GM21381 (cell line): ENCODE data around the gene SPINDOC.

Source experiments
- ATAC-seq: cut with Tn5 transposase; IDR thresholded peaks from one replicate; pipeline ENCODE4 v1.9.1; 2021; ENCODE audit warnings: mild to moderate bottlenecking, moderate library complexity; ENCODE audit not compliant: unreplicated experiment

The SPINDOC gene

DNA sequence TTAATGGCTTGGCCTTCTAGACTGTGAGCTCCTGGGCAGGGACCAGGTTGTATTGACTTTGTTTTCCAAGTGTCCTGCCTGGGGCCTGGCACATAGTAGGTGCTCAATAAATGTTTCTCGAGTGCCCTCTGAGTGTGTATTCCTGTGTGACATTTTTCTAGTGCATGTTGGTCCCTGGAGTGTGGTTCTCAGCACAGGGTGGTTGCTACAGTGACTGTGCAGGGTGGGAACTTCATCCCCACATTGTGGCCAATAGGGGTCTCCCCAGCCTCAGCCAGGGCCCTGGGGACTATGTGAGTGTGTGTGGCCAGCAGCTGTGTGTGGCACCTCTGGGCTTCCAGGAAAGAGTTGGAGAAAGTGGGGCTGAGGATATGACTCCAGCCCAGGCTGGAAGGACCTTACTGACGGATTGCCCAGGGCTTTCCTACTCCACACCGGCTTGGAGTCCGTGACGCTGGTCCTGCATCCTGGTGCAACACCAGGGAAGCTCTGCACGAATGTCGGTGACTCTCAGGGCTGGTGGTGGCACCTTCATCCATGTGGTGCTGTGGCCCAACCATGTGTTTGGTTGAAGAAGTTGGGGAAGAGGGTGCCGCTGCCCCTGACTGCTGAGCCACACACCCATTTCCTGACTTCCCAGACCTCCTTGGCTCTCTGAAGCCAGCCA is 16.7 kb downstream of the SPINDOC start:
- ATAC-seq: no peak

DNA sequence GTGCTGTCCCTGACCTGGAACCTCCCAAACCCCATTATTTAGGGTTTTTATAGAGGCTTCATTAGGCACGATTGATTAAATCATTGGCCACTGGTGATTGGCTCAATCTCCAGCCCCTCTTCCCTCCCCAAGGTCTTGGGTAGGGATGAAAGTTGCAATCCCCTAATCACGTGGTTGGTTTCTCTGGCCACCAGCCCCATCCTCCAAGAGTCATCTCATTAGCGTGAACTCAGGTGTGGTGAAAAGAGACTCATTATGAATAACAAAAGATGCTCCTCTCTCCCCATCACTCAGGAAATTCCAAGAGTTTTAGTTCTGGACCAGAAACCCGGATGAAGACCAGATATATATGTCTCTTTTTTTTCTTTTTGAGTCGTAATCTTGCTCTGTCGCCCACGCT is 18.1 kb downstream of the SPINDOC start:
- no peak for ATAC-seq

DNA sequence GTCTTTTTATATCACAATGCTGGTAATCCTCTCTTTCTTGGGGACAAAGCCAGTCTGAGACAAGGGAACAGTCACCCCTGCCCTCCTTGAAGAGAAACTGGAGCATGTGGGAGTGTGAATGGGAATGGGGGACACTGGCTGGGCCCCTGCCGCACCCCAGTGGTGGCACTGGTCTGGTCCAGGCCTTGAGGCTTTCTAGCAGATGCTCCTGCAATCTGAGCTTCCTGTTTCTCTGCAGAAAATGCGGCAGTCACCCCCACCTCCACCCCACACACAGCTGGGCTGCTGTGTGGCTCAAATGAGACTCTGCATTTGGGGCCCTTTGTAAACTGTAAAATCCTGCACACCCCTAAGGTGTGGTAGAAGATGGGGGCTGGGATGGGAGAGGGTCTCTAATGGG is 19.1 kb downstream of the SPINDOC start:
- ATAC-seq: no peak

DNA sequence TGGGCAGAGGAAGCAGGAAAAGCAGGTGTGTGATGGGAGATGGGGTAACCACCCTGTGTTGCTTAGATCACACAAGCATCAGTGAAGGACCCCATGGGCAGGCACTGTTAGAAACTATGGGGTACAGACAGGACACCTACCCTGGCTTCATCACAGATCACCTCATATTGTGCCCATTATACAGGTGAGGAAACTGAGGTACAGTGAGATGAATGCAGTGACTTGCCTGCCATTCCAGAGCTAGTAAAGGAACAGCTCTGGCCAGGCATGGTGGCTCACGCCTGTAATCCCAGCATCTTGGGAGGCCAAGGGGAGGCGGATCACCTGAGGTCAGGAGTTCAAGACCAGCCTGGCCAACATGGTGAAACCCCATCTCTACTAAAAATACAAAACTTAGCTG is 19.8 kb downstream of the SPINDOC start:
- no peak for ATAC-seq

DNA sequence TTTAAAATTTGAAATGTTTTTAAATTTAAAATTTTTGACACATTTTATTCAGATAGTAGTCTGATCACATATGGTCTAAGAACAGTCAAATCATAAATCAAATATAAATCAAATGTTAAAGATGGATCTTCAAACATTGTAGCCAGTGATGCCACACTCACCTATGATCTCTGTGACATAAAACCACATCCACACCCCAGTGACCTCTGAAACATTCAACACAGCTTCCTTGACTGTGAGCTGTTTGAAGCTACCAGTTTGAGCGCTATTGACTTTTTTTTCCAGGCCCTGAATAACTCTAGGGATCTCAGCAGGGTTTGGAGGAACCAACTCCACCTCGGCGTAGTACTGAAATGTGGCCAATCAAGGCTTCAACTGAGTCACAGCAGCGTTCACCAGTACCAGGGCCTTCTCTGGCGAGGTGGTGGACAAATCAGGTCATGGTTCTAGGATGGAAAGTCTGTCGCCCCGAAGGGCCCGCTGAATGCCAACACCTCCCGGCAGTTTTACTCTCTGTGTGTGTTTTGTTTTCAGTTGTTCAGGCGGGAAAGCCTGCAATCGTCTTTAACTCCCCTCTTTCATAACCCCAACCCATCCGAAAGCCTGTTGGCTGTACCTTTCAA is 21.4 kb downstream of the SPINDOC start:
- no peak for ATAC-seq

DNA sequence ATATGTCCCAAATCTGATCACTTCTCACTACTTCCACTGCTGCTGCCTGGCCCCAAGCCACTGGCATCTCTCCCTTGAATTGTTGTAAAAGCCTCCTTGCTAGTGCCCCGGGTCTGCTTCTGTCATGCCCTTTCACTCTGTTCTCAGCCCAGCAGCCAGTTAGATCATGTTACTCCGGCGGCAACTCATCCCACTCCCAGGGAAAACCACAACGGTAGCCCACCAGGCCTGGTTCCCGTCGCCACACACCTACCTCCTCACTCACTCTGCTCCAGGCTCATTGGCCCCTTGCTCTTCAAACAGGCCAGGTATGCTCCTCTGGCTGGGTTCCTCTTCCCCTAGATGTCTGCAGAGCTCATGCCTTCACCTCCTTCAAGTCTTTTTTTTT is 21.9 kb downstream of the SPINDOC start:
- ATAC-seq: no peak

DNA sequence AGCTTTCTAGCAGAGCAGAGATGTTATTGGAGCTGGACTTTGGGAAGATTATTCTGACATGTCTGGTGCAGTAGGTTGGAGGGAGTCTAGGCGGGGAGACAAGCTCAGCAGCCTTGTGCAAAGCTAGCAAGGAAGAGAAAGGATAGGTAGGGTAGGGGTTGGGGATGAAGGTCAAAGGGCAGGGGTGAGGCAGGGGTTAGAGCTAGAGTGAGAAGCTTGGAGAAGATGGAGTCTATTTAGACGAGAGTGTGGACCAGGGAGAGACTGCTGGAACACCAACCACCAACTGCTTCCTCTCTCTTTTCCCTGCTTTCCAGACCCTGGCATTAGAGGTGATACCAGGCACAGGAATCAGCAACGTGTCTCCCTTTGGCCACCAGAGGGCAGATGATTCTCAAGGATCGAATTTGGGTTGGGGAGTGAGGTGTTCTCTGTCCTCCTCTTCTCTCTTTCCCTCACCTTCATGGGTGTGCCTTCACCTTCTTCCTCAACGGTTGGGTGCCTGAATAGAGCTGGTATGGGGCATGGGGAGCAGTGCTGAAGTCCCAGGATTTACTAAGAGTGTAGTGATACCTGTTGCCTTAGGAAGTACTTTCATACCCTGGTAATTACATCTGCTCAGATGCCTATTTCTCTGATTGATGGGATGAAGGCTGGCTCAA is 23.9 kb downstream of the SPINDOC start:
- ATAC-seq: no peak

DNA sequence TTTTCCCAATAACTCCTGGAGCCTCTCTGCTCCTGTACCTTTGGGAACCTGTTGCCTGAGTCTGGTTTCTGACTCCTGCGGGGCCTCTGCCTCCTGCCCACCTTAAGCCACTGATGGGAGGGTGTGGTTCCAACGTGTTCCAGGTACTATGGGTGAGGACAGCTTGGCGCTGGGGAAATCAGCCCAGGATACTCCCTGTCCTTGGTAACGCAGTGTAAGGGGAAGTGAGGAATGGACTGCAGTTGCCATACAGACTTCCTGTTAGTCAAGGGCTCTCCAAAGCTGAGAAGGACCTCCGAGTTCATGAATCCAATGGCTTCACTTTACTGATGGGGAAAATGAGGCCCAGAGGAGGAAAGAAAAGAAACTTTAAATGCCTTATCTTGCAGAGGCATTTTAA is 24.5 kb downstream of the SPINDOC start:
- ATAC-seq: no peak

DNA sequence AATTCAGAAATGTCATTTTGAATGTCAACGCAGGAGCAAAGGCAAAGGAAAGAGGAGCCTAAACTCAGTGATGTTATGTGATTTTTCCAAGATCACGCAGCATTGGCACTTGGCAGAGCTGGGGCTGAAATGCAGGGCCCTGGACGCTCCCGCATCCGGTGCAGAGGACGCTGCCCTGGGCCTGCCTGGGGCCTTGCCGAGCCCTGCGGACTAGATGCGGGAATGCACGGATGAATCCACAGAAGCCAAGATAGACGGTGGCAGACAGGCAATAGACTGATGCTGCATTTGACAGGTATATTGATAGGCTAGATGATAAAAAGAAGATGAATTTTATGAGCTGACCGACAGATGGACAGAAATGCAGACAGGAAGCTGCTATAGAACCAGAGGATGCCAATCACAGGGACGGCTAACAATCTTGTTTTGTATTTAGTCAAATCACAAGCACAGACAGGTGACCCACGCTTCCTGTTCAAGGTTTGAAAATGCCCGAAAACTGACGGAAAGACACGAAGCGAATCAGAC is 25.0 kb downstream of the SPINDOC start:
- no peak for ATAC-seq

DNA sequence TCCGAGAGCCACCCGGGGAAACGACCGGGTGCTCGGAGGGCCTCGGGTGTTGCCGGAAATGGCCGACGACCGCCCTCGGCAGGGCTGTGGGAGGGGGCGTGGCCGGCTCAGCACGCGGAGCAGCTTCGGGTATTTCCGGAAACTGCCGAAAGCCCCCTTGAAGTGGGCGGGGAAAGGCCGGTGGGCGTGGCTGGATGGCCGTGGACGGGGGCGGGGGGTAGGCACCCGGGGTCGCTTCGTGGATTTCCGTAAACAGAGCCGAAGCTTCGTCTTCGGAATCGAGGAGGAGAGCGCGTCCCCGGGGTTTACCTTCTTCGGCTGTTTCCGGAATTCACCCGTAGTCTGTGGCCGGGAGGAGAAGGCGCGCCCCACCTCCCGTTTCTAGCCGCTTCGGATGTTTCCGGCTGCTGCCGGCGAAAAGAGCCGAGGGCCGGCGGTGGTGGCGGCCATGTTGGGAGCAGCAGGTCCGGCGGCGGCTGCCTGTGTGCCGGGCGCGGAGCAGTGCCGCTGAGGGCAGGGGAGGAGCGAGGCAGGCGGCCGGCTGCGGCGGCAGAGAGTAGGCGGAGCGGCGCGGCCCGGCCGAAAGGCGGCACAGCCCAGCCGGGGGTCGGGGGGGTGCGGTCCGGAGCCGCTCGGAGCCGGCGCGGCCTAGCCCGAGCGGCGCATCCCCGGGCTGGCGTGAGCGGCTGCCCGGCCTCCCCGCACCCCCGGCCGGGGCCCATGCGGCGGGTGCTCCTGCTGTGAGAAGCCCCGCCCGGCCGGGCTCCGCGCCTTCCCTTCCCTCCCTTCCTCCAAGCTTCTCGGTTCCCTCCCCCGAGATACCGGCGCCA is 25.6 kb downstream of the SPINDOC start, which contains the start of gene MARK2:
MARK2 (plus strand) TSS at position 433 of the 830 bp plus-strand sequence; CDS start at position 830, 397 bp downstream.
- ATAC-seq: peak; percentile 76

DNA sequence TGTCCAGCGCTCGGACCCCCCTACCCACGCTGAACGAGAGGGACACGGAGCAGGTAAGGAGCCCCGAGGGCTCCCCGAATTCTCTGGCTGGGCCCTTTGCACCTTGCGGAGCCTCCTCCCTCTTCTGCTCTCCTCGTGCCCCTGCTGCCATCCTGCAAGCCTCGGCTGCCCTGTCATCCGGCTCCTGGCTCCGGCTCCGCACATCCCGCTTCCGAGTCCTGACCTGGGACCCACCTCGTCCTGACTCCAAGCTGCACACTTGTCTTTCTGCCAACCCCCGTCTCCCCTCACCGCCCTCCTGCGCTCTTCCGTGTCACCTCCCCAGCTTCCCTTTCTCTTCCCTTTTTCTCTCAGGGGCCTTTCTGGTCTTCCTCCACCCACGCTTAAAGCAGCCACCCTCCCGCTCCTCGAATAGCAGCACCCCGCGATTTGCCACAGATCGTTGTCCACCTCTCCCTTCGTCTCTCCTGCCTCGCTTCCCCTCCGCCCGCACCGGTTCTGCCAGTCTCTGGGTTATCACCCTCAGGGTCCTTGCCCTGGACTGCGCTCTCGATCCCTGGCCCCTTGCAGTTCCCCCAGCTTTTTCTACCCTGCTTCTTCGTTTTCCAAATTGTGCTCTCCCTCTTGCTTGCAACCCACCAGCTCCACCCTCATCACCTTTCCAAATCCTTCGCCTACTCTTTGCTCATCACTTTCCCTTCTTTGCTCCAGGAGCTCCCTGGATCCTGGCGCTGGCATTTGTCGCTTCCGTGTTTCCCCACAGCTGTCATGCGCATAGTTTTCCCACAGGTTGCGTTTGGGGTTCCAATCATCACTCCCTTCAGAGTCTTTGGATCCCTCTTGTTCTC is 26.5 kb downstream of the SPINDOC start:
- no peak for ATAC-seq

DNA sequence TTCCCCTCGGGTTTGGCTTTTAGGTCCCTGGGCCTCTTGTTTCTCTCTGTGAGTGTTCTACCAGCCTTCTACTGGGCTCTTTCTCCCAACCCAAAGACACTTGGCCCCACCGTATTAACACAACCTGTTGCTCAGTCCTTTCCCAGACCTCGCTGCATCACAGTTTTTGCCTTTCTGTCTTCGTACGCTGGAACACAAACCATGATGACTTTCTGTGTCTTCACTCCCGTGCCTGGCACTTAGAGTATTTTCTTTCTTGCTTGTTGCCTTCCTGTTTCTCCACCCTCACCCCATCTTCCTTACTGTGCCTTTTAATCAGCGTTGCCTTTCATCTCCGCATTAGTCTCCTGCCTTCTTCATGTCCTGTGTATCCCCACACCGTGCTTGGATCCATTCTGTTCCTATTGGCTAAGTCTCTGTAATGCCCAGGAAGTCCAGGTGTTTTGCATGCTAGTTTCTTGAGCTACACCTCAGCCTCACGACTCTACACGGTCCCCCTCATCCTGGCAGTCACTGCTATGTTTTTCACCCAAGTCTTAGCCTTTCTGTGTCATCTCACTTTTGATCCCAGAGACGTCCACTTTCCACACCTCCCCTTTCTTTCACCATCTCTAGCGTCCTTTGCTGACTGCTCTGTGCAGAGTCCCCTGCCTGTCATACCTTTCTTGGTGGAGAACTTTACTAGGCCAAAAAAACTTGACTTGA is 27.3 kb downstream of the SPINDOC start:
- no peak for ATAC-seq

DNA sequence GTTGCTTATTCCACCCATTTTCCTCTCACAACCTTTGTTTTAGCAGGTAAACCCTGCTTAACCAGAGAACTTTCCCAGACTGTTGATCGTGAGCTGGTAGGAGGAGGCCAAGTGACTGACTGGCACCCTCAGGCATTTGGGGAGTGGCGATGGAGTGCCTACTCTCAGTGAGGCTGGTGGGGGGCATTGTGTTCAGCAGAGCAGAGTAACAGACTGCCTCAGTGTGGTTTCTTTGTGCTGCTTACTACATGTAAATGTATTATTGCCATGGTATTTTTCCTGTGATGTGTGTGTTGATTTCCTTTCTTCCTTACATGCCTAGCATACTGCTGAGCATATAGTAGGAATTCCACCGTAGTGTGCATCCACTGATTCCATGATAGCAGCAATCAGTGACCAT is 28.3 kb downstream of the SPINDOC start:
- ATAC-seq: no peak

DNA sequence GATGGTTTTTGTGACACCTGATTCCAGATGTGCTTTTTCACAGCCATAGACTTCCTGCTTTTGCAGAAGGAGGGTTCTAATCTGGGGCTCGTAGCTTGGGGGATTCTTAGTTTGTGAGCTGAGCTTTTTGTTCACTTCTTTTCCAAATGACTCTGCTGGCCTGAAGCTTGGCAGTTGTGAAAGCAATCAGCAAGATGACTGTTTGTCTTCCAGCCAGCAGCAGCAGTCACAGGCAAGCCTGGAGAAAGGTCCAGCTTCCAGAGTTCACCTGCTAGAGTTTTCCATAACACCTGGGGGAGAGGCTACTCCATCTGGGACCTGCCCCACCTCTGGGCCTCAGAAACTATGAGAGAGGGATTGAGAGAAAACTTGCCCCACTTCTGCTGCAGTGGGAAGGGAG is 29.8 kb downstream of the SPINDOC start:
- no peak for ATAC-seq

DNA sequence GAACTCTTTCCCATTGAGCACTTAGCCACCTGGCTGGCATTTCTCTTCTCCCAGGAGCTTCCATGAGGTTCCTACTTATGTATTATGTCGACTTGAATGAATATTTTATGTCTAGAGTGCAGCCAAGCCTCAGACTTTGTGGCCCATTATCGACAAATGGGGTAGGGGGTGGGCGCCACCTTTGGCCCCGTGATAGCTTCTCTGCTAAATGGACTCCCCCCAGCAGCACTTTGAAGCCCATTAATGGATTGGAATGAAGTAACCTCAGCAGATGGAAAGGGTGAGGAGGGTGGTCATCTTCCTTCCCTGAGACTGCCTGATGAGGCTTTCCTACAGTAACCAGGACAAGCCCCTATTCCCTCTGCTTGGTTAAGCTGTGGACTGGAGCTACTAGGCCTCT is 31.6 kb downstream of the SPINDOC start:
- ATAC-seq: no peak

DNA sequence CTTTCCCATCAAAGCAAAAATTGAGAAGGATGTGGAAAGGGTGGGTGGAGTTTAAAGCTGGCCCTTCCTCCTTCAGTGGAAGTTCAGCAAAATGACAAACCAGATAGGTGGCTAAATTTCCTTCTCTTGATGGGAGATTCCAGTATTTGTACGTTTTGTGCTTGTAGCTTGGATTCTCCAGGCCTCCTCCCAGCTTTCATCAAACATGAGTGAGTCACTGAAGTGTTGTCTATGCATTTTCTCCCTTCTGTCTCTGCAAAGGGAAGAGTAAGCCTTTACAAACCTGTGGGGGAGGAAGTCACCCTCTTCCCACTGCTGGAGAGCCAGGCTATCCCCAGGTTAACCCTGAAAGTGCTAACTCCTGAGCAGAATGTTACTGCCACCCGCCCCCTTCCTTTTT is 32.0 kb downstream of the SPINDOC start:
- no peak for ATAC-seq

DNA sequence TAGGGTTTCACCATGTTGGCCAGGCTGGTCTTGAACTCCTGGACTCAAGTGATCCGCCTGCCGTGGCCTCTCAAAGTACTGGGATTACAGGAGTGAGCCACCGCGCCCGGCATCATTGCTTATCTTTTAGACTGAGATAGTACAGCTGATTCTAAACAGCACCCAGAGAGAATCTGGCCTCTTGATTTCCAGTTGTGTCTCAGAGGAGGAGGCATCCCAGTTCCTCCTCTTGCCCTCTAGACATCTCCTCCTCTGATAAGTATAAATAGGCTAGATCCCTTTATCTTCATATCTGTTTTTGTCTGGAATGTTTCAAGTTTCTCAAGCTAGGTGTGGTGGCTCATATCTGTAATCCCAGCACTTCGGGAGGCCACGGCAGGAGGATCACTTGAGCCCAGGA is 32.7 kb downstream of the SPINDOC start:
- no peak for ATAC-seq

DNA sequence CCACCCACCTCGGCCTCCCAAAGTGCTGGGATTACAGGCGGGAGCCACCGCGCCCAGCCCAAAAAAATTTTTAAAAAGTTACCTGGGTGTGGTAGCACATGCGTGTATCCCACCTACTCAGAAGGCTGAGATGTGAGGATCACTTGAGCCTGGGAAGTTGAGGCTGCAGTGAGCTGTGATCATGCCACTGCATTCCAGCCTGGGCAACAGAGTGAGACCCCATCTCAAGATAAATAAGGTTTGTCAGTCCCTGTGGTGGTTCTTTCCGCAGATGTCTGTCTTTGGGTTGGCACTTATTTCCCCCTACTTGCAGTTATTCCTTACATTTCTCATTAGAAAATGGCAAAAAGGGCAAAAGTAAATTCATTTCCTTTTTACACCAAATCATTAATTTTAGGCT is 33.6 kb downstream of the SPINDOC start:
- ATAC-seq: no peak

DNA sequence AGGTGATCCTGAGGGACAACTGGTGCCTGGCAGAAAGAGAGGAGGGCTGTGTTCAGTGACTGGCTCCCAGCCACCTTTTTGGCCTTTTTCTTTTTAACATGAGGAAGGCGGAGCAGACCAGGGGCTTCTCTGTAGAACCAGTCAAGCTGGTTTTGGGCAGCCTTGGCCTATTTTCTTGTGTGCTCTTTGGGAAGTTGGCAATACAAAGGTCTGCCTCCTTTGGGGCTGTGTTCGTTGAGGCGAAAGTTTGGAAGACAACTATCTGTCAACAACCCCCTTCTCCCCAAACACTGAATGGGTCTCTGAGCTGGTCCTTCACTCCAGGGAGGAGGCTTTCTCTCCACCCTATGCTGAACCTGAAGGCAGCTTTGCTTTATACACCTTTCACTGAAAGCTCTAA is 34.1 kb downstream of the SPINDOC start:
- ATAC-seq: no peak

DNA sequence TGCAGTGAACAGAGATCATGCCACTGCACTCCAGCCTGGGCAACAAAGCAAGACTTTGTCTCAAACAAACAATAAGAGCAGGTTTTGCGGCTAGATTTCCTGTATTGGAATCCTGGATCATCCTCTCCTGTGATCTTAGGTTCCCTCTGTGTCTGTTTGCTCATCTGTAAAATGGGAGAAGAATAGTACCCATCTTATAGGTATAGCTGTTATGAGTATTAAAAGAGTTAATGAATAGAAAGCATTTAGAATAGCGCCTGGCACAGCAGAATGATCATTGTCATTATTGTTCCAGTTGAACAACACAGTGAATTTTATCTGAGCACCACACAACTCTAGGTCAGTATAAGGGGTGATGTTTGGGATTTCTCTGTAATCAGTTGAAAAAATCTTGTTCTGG is 36.4 kb downstream of the SPINDOC start:
- no peak for ATAC-seq
